HG03571 (cell line): Measurements from ENCODE around the gene CHD2.

ENCODE experiments used
- ATAC-seq: cut with Tn5 transposase; IDR thresholded peaks from one replicate; pipeline ENCODE4 v1.9.1; 2021; ENCODE audit not compliant: unreplicated experiment

CHD2 gene

DNA sequence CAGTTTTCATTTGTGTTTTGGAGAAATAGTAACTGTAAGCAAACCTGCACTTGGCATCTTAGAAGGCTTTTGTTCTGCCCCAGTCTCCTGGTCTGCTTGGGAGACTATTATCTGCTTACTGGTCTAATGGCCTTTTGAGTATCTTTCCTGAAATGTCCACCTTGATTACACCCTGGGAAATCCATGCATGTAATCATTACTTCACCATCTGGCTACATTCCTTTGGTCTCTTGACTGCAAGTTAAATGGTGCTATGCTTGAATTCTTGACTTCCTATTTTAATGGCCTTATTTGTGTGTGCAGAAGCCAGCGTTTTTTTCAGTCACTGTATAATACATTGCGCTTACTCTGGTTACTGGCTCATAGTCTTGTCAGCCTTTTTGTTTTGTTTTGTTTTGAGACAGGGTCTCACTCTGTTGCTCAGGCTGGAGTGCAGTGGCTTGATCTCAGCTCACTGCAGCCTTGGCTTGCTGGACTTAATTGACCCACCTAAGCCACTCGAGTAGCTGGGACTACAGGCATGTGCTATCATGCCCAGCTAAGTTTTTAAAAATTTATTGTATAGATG, 30.0 kb downstream of the CHD2 start:
- no peak for ATAC-seq

DNA sequence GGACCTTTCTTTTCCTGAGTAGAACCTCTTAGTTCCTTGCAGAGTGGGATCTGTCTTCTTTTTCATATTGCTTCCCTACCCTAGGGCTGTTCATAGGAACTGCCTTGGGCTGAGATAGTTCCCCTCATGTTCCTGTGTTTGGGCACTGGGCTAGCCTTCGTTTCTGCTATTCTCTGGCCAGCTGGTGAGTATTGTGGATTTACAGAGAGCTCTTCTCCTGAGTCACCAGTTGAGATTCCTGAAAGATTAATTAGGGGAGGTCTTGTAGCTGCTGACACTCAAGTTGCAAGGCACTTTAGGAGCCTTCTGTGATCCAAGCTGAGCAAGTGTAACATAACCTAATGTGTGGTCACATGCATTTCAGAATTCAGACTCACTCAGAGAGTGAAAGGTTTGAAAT, 30.7 kb downstream of the CHD2 start:
- no peak for ATAC-seq

DNA sequence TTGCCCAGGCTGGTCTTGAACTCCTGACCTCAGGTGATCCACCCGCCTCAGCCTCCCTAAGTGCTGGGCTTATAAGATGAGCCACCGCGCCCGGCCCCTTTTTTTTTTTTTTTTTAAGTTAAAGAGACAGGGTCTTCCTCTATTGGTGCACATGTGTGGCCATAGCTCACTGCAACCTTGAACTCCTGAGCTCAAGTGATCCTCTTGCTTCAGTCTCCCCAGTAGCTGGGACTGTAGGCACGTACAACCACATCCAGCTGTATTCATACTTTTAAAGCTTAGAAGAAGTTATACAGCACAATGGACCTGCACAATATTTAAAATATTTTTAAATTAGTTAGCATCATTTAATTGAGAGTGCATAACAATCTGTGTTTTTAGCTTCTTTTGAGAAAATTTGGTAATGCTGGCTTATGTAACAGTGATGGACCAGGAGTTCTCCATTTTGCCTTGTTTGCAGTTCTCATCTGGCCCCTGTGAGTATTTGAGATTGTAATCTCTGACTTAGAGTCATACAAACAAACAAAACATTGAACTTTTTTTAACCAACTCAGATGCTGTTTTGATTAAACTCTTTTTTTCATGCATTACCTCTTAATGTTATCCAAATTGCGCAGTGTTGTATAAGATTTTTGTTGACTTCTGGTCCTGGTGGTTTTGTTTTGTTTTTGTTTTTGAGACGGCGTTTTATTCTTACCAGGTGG, 33.0 kb downstream of the CHD2 start:
- no peak for ATAC-seq

DNA sequence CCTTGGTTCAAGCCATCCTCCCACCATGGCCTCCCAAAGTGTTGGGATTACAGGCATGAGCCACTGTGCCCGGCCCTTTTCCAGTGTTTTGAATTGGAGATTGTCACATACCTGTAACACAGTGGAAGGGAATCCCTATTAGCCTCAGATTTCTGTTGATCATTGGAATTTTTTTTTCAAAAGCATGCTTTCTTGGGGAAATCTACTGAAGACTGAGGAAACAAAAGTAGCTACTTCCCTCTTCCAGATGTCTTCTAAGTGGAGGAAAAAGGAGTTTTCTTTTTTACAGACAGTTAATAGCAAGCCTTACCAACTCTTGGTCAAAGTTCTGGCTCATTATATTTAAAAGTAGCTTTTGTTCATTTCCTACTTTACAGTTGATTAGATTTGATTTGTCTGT, 33.7 kb downstream of the CHD2 start:
- no peak for ATAC-seq

- ATAC-seq = no peak
Measured at GRCh38 chr15:92934716-92935115, 34.6 kb downstream of the CHD2 start.

DNA sequence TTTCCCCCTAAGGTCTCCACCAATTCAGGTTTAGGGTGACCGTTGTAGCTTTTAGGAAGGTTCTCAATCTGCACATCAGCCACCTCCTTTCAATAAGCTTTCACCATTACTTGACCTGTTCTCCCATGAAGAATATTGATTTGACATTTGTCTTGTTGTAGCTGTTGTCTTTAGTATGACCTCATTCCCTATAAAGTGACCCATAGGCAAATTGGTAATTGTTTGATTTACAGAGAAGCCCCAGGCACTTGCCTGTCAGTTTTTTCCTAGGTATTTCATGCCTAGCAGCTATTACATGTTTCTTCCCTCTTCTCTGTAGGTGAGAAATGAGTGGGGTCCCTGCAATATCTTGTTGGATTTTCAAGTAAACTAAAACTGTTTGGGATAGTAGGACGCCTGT, 36.0 kb downstream of the CHD2 start:
- no peak for ATAC-seq

DNA sequence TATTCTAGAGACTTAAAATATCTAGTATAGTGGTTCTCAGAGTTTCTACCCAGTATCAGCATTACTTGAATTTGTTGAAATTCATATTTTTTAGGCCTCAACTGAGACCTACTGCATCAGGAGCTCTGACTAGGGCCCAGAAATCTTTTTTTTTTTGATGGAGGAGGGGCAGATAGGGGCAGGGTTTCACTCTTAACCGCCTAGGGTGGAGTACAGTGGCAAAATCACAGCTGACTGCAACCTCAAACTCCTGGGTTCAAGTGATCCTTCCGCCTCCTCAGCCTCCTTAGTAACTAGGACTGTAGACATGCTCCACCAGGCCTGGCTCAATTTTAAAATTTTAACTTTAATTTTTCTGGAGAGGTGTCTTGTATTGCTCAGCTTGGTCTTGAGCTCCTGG, 36.6 kb downstream of the CHD2 start:
- ATAC-seq = no peak

GRCh38 chr15:92937901-92938300, 37.8 kb downstream of the CHD2 start:
- no peak for ATAC-seq

GRCh38 chr15:92938387-92938786, 38.3 kb downstream of the CHD2 start:
- no peak for ATAC-seq

GRCh38 chr15:92941668-92942067, 41.5 kb downstream of the CHD2 start:
- ATAC-seq = no peak

- no peak for ATAC-seq
Measured at GRCh38 chr15:92942706-92943105, 42.6 kb downstream of the CHD2 start.

DNA sequence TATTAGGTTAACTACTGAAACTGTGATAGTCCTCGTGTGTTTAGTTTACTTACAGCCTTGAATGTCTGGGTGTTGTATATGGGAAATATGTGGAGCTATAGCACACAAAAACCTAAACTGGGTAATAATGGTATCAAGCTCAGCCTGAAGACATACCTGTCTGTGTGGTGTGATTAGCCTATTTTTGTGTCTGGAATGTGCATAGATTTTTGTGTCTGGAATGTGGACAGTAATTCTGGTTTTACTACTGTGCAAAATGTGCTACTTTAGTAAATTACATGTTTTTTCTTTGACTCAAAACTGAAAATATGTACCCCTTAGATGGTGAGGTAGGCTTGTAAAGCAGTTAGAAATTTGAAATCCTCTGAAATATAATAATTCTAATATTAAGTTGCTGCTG, 43.5 kb downstream of the CHD2 start:
- no peak for ATAC-seq

GRCh38 chr15:92944946-92945521, 44.9 kb downstream of the CHD2 start:
- no peak for ATAC-seq

DNA sequence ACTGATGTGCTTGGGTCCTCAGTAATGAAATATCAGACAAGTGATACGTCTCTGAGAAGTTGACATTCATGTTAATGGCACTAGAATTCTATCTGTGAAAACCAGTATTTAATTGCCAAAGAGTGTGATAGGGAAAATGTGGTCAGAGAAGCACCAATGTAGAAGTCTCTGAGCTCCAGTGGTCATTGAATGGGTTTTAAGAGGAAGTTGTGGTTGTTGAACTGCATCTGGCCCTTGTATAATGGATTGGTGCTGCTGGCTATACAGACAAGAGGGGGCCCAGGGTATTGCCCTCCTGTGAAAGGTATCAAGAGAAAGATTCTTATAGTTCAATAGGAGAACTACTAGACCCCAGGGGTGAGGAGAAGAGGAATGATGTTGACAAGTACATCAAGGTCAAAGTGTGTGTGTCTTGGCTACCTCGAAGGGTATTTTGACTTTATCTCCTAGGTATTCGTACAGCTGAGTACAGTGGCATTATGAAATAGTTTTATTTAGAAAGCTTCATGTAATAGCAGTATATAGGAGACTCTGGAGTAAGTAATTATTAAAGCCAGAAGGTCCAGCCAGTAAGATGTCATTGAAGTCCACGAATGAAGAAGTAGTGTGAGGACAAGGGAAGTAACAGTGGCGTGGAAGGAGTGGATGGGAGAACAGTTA, 47.1 kb downstream of the CHD2 start:
- no peak for ATAC-seq

DNA sequence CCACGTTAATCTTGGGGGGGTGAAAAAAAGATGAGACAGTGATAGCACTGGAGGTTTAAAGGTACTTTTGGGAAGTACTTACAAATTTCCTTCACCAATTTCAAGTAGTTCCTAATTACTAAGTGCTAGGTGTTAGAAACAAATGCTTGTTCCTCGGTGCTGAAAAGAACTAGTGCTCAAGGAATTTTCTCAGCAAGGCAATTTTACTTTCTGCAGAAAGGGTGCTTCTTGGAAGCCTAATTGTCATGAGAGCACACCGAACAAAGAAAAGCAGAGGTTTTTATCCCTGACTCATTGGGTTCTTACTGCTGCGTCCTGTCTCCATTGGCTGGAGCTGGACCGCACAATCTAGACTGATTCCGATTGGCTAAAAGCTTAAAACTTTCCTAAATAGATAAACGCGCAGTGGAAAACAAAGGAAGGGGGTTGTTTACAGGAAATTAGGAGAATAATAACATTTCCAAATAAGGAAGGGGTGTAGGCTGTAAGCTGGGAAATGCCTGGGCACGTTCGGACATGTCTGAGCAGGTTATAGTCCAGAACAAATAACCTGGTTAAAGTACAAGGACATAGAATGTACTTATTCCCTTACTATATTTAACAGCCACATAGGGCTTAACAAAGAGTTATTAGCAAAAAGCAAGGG, 49.6 kb downstream of the CHD2 start:
- ATAC-seq = no peak

- no peak for ATAC-seq
Measured at GRCh38 chr15:92951800-92952457, 51.8 kb downstream of the CHD2 start.

GRCh38 chr15:92952458-92952850, 52.3 kb downstream of the CHD2 start:
- no peak for ATAC-seq

- no peak for ATAC-seq
Measured at GRCh38 chr15:92953566-92953965, 53.4 kb downstream of the CHD2 start.

DNA sequence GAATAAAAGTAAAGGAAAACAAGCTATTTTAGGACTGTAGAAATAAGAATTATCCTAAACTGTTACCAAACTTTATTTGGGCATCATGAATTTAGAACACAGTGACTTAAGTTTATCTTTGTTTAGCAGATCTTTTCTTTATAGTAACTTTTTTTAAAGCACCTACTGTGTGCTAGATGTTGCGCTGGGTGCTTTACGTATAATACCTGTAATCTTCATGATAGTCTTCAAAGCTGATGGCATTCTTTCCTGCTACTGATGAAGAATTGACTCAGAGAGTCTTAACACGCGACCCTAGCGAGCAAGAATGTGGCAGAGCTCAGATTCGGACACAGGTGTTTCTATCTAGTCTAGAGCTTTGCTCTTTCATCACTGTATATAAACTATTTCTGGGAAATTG, 53.9 kb downstream of the CHD2 start:
- no peak for ATAC-seq

GRCh38 chr15:92954578-92954977, 54.5 kb downstream of the CHD2 start:
- ATAC-seq = no peak

GRCh38 chr15:92955706-92956105, 55.6 kb downstream of the CHD2 start:
- ATAC-seq = no peak
